OCI-LY3 (cell line): ENCODE measurements around the gene RGS6.

Source experiments
- CTCF ChIP-seq: fragments of 200-600, 300-600 bp; sonication (generic); IDR thresholded peaks from 2 replicates; pipeline ENCODE4 v1.5.1; 2014; ENCODE audit warnings: antibody characterized with exemption, low read length, low read depth
- EZH2phosphoT487 ChIP-seq: fragments of 200-600 bp; shearing (Covaris generic); IDR thresholded peaks from 2 replicates; pipeline ENCODE4 v1.6.1; 2018; ENCODE audit warnings: antibody characterized with exemption, mixed run types, low read depth

GRCh38 chr14:72522847-72523246 is 590.6 kb downstream of the RGS6 start:
- TF ChIP-seq CTCF (no peak), EZH2phosphoT487 (no peak)
